Cerebellar cortex (tissue), 1 donor: ENCODE data around the gene IQCM.

Experiments used
- DNase-seq: peaks from one replicate; pipeline ENCODE4 v3.0.0-alpha.2; 2015; ENCODE audit warnings: low spot score

IQCM gene

GRCh38 chr4:149709640-149710039 lies 106.0 kb downstream of the IQCM start:
- DNase-seq = no peak

- no peak for DNase-seq
Observed at GRCh38 chr4:149708513-149709130, 107.0 kb downstream of the IQCM start.

- DNase-seq = no peak
Observed at GRCh38 chr4:149707862-149708261, 107.8 kb downstream of the IQCM start.

GRCh38 chr4:149706942-149707341 lies 108.7 kb downstream of the IQCM start:
- DNase-seq = no peak

- no peak for DNase-seq
Observed at GRCh38 chr4:149702414-149703293, 113.0 kb downstream of the IQCM start.

- DNase-seq = no peak
Observed at GRCh38 chr4:149701435-149702156, 114.0 kb downstream of the IQCM start.

GRCh38 chr4:149700272-149700671 lies 115.4 kb downstream of the IQCM start:
- no peak for DNase-seq

GRCh38 chr4:149699642-149700041 lies 116.0 kb downstream of the IQCM start:
- no peak for DNase-seq

GRCh38 chr4:149690726-149691125 lies 124.9 kb downstream of the IQCM start:
- DNase-seq = no peak

- DNase-seq = no peak
Observed at GRCh38 chr4:149684516-149684915, 131.1 kb downstream of the IQCM start.

- DNase-seq = no peak
Observed at GRCh38 chr4:149676076-149676475, 139.6 kb downstream of the IQCM start.

- DNase-seq = no peak
Observed at GRCh38 chr4:149645790-149646189, 169.9 kb downstream of the IQCM start.

GRCh38 chr4:149638073-149638472 lies 177.6 kb downstream of the IQCM start:
- no peak for DNase-seq

GRCh38 chr4:149634368-149634767 lies 181.3 kb downstream of the IQCM start:
- no peak for DNase-seq

GRCh38 chr4:149631629-149632028 lies 184.0 kb downstream of the IQCM start:
- no peak for DNase-seq

GRCh38 chr4:149630064-149630463 lies 185.6 kb downstream of the IQCM start:
- DNase-seq = no peak

GRCh38 chr4:149605601-149606378 lies 209.9 kb downstream of the IQCM start:
- no peak for DNase-seq

- DNase-seq = no peak
Observed at GRCh38 chr4:149604827-149605226, 210.8 kb downstream of the IQCM start.

GRCh38 chr4:149595500-149595899 lies 220.1 kb downstream of the IQCM start:
- DNase-seq = no peak

GRCh38 chr4:149589826-149590225 lies 225.8 kb downstream of the IQCM start:
- no peak for DNase-seq

GRCh38 chr4:149584722-149585121 lies 230.9 kb downstream of the IQCM start:
- DNase-seq = no peak

GRCh38 chr4:149574971-149575370 lies 240.7 kb downstream of the IQCM start:
- no peak for DNase-seq
